ENCODE data around the gene NR3C1. TPM values are rescaled to one million over a fixed set of nuclear protein-coding genes. Genes with fewer than 3 reads are reported as not detected.

Gene NR3C1
- total and polyA plus RNA-seq, 2 of the 13 experiments (the other 11 are each of a cell fraction or from before 2014, with no cell fraction given) = 10.0 to 24.3 TPM

GRCh38 chr5:143359869-143360268 lies 43.6 kb downstream of the NR3C1 start (continued):
- TF ChIP-seq ZNF275 (CRISPR knock-in tag; IDR thresholded peaks at IDR 0.05; ENCODE audit: borderline replicate concordance) (no peak), ZBTB1 (CRISPR knock-in tag; IDR thresholded peaks at IDR 0.05; ENCODE audit: borderline replicate concordance) (no peak)

GRCh38 chr5:143356855-143357583 lies 46.5 kb downstream of the NR3C1 start:
- FAIRE-seq = no peak
- ChIA-PET CTCF (ENCODE audit: low intra/inter-chr PET ratio, low total read pairs) (no interaction called here), POLR2A (no interaction called here)
- no peaks in the 10 kb centered on the region for H3K36me3 ChIP-seq (replicated peaks in 1 of 2; ENCODE audit: control insufficient read depth in 1 of 2, insufficient read depth in 2 of 2, low read length in 2 of 2)
- H3K9ac ChIP-seq (ENCODE audit: insufficient read depth, low read depth, low read length) = no peak overlapping the region
- no peaks in the 10 kb centered on the region for H3K9me3 ChIP-seq (ENCODE audit: low read length)
- H3K4me3 ChIP-seq (replicated peaks in 1 of 3; ENCODE audit: insufficient read depth in 1 of 3, low read depth in 2 of 3, low read length in 3 of 3) = no peak overlapping the region
- no peak for ATAC-seq
- H2AFZ ChIP-seq (ENCODE audit: low read length) = no peak overlapping the region
- TF ChIP-seq NFYB (CRISPR knock-in tag; IDR thresholded peaks at IDR 0.05) (no peak), MAFF (IDR thresholded peaks at IDR 0.05; ENCODE audit: low read depth, low read length) (peak; percentile 79), SPEN (CRISPR knock-in tag; IDR thresholded peaks at IDR 0.05; ENCODE audit: low read depth) (no peak), ZNF124 (CRISPR knock-in tag; IDR thresholded peaks at IDR 0.05) (no peak), KAT2B (IDR thresholded peaks at IDR 0.05; ENCODE audit: borderline replicate concordance, low read depth, low read length) (no peak), MAFK (conservative IDR thresholded peaks at IDR 0.05 in 1 of 2, IDR thresholded peaks at IDR 0.05 in 1 of 2; ENCODE audit: low read length in 2 of 2) (peak; percentile 81 to 86), JDP2 (CRISPR knock-in tag; IDR thresholded peaks at IDR 0.05; ENCODE audit: borderline replicate concordance) (no peak), ZNF841 (CRISPR knock-in tag; IDR thresholded peaks at IDR 0.05; ENCODE audit: borderline replicate concordance) (no peak), THAP9 (CRISPR knock-in tag; IDR thresholded peaks at IDR 0.05; ENCODE audit: borderline replicate concordance) (no peak), POLR2AphosphoS5 (IDR thresholded peaks at IDR 0.05; ENCODE audit: low read depth, low read length) (no peak), NR2C2 (CRISPR knock-in tag; IDR thresholded peaks at IDR 0.05; ENCODE audit: borderline replicate concordance) (no peak), FOXP1 (IDR thresholded peaks at IDR 0.05) (no peak), FOXP1 (CRISPR knock-in tag; IDR thresholded peaks at IDR 0.05) (peak; percentile 41; the same call in 1 of the 2 replicates), JUN (CRISPR knock-in tag; IDR thresholded peaks at IDR 0.05) (no peak), KDM3A (CRISPR knock-in tag; IDR thresholded peaks at IDR 0.05; ENCODE audit: low read depth) (no peak), SOX13 (IDR thresholded peaks at IDR 0.05) (no peak), SOX13 (CRISPR knock-in tag; conservative IDR thresholded peaks at IDR 0.05 in 1 of 2, IDR thresholded peaks at IDR 0.05 in 1 of 2) (no peak), CEBPB (IDR thresholded peaks at IDR 0.05; ENCODE audit: borderline replicate concordance, low read depth, low read length) (peak; percentile 13; the same call in 1 of the 2 replicates), ZNF556 (CRISPR knock-in tag; IDR thresholded peaks at IDR 0.05; ENCODE audit: borderline replicate concordance) (no peak)
- WGBS (ENCODE audit: low lambda C conversion rate) = 61% methylated on average over 4 of the region's 4 CpGs
- peaks cover 14% of the 10 kb centered on the region for H3K79me2 ChIP-seq (ENCODE audit: insufficient read depth, low read length)
- no peaks in the 10 kb centered on the region for H3K27me3 ChIP-seq (ENCODE audit: control insufficient read depth in 1 of 2, insufficient read depth in 2 of 2, low read length in 2 of 2)
- H4K20me1 ChIP-seq (ENCODE audit: insufficient read depth, low read length) = peaks cover 5% of the 10 kb centered on the region; the same call in 1 of the 2 replicates
- H3K4me2 ChIP-seq (ENCODE audit: low read depth, low read length) = no peak overlapping the region; the same call in 1 of the 2 replicates
- no TSS peak for BruUV-seq (replicated peaks)
- H3K4me1 ChIP-seq (ENCODE audit: insufficient read depth, low read length) = peaks cover 48% of the 10 kb centered on the region
- H3K27ac ChIP-seq (ENCODE audit: extremely low read length, insufficient read depth, low read length) = no peak overlapping the region
- no peak for DNase-seq (ENCODE audit: low spot score)
- intact Hi-C loops (cut with micrococcal nuclease; ENCODE audit: unreplicated experiment) (no loop called here), in situ Hi-C loops (cut with HindIII; ENCODE audit: extremely low pct_ligation_motif_present, low pct_unique_long_range_greater_than_20kb) (no loop called here)

All from HepG2 (cell line).